Neural crest cell (in vitro differentiated cells): ENCODE data around the gene SLC13A3. TPM values are rescaled to one million over a fixed set of nuclear protein-coding genes. Genes with fewer than 3 reads are reported as not detected.
A peak's percentile ranks its signal among the peaks of the same experiment; 100 is the strongest.

Source experiments
- DNase-seq: peaks from one replicate; pipeline ENCODE4 v3.0.0; 2021; ENCODE audit warnings: low read depth, mixed read lengths, low spot score
- H3K27ac Mint-ChIP-seq: one replicate; pipeline ENCODE4 v1.8.0; 2021; ENCODE audit warnings: mild to moderate bottlenecking, mixed read lengths; ENCODE audit not compliant: unreplicated experiment
- H3K27me3 Mint-ChIP-seq: 2 replicates; pipeline ENCODE4 v1.8.0; 2021; ENCODE audit warnings: low read depth, mild to moderate bottlenecking, mixed read lengths
- H3K36me3 Mint-ChIP-seq: 2 replicates; pipeline ENCODE4 v1.8.0; 2021; ENCODE audit warnings: low read depth, mild to moderate bottlenecking, mixed read lengths
- H3K4me1 Mint-ChIP-seq: 2 replicates; pipeline ENCODE4 v1.8.0; 2021; ENCODE audit warnings: mixed read lengths
- H3K4me3 Mint-ChIP-seq: one replicate; pipeline ENCODE4 v1.8.0; 2021; ENCODE audit warnings: mild to moderate bottlenecking, mixed read lengths
- H3K9me3 Mint-ChIP-seq: 2 replicates; pipeline ENCODE4 v1.8.0; 2021; ENCODE audit warnings: mixed read lengths
- total RNA-seq: library from RNA; stranded (reverse); gene quantifications from 2 replicates; pipeline ENCODE4 v1.2.1, GENCODE V29; 2021
- TF ChIP-seq, protein P1 (sequence below): fragments of 200-600 bp; sonication (generic); conservative IDR thresholded peaks from 2 replicates; pipeline ENCODE4 v1.5.0; 2021; ENCODE audit warnings: antibody characterized with exemption, mild to moderate bottlenecking

The SLC13A3 gene
- total RNA-seq, 1 donor from 2014 or later = 6.7 TPM

DNA sequence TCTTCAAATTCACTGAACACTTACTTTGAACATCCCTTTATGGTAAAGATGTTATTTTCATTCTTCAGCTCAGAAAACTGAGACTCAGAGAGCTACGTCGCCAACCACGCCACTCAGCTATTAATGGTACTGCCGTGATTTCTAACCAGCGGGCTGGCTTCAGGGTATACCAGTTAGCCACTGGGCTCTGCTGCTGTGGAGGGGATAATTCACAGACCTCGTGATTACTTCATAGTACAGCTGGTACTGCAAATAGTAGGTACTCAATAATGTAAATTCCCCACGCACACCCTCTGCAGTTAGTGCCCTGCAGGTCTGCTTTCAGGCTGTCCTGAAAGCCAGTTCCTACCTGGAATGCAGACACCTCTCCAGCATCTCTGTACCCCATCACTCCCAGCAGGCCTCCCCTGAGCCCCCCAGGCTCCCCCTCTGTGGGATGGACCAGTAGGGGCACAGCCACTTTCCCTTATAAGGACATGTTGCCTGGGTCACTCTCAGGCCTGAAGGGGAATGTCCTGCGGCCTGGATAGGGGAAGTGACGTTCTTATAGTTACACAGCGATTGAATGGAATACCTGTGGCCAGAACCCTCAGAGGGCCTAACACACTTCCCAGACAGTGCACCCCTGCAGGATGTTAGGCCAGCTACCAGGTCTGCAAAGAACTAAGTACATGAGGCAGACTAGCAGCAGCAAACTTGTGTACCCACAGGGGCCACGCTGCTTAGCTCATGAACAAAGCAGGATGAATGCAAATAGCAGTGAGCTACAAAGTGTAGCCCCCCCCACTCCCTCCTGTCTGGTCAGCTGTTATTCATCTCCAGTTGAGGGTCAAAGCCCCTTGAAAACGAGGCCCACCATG is 99.5 kb downstream of the SLC13A3 start:
- Mint-ChIP-seq H3K9me3 (no peaks in the 10 kb centered on the region), H3K4me3 (peak overlapping the region; percentile 38), H3K27ac (peak overlapping the region; percentile 99), H3K27me3 (no peaks in the 10 kb centered on the region), H3K4me1 (peaks cover 25% of the 10 kb centered on the region), H3K36me3 (no peaks in the 10 kb centered on the region)
- no peak for DNase-seq
- TF ChIP-seq, protein P1, sequence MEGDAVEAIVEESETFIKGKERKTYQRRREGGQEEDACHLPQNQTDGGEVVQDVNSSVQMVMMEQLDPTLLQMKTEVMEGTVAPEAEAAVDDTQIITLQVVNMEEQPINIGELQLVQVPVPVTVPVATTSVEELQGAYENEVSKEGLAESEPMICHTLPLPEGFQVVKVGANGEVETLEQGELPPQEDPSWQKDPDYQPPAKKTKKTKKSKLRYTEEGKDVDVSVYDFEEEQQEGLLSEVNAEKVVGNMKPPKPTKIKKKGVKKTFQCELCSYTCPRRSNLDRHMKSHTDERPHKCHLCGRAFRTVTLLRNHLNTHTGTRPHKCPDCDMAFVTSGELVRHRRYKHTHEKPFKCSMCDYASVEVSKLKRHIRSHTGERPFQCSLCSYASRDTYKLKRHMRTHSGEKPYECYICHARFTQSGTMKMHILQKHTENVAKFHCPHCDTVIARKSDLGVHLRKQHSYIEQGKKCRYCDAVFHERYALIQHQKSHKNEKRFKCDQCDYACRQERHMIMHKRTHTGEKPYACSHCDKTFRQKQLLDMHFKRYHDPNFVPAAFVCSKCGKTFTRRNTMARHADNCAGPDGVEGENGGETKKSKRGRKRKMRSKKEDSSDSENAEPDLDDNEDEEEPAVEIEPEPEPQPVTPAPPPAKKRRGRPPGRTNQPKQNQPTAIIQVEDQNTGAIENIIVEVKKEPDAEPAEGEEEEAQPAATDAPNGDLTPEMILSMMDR = no peak

GRCh38 chr20:46550461-46550860 is 100.8 kb downstream of the SLC13A3 start, which contains the start of gene OCSTAMP:
Gene OCSTAMP, minus strand, starts transcription at chr20:46550654. Its CDS starts 94 bp downstream, at chr20:46550560.
- Mint-ChIP-seq H3K36me3 (no peaks in the 10 kb centered on the region), H3K27ac (peak within 1 kb of the TSS; percentile 99), H3K4me3 (no peak within 1 kb of the TSS), H3K27me3 (no peaks in the 10 kb centered on the region), H3K4me1 (peaks cover 25% of the 10 kb centered on the region), H3K9me3 (no peaks in the 10 kb centered on the region)
- DNase-seq = no peak
- TF ChIP-seq, protein P1 = no peak

DNA sequence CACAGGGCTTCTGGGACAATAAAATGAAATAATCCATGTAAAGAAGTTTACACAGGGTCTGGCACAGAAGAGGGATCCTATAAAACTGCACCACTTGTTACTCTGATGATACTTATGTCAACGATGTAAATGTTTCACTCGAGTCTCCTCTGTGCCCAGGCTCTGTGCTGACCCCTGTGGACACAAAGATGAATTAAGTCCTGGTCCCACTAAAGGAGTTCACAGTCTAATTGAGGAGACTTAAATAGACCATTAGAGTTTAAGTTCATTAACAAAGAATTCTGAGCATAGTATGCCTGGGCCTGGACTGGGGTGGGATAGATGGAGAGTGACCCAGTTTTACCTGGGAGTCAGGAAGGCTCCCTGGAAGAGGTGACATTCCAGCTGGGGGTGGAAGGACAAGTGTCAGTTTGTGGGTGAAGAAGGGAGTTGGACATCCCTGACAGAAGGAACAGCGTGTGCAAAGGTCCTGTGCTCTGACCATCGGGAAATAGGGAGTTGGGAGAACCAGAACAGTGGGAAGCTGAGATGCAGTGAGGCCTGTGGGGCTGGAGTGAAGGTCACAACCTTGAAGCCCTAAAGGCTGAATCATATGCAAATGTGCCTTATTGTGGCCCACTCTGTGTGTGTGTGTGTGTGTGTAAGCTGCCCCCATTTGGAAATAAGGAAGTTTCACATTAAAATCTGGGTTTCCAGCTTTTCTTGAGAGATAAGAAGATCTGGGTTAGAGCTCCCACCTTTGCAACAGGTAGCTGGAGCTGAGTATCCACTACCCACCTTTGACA is 101.9 kb downstream of the SLC13A3 start:
- Mint-ChIP-seq H3K36me3 (no peaks in the 10 kb centered on the region), H3K9me3 (no peaks in the 10 kb centered on the region), H3K4me1 (peaks cover 22% of the 10 kb centered on the region), H3K4me3 (no peak overlapping the region), H3K27me3 (no peaks in the 10 kb centered on the region), H3K27ac (no peak overlapping the region)
- TF ChIP-seq, protein P1 = no peak
- no peak for DNase-seq

DNA sequence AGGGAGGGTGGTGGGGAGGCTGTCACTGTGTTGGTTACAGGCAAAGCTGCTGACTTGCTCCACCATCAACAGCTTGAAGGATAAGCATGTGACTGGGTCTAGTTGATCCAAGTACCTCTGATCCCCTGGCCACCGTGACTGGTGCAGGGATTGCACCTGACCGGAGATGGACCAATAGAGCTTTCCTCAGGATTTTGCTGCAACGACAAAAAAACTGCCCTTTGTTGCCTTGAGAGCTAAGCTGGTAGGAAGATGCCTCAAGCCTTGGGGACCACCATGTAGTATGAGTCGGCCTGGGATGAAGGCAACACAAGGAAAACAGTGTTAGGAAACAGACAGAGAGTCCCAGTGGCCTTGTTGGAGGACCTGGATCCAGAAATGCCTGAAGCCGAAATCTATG is 102.6 kb downstream of the SLC13A3 start:
- no peak overlapping the region for H3K4me3 Mint-ChIP-seq
- no peaks in the 10 kb centered on the region for H3K9me3 Mint-ChIP-seq
- DNase-seq = no peak
- TF ChIP-seq, protein P1 = no peak
- no peak overlapping the region for H3K27ac Mint-ChIP-seq
- H3K27me3 Mint-ChIP-seq = no peaks in the 10 kb centered on the region
- no peaks in the 10 kb centered on the region for H3K36me3 Mint-ChIP-seq
- peaks cover 22% of the 10 kb centered on the region for H3K4me1 Mint-ChIP-seq

- Mint-ChIP-seq H3K27ac (no peak overlapping the region), H3K4me1 (peaks cover 17% of the 10 kb centered on the region), H3K36me3 (no peaks in the 10 kb centered on the region), H3K9me3 (no peaks in the 10 kb centered on the region), H3K4me3 (no peak overlapping the region), H3K27me3 (no peaks in the 10 kb centered on the region)
- no peak for DNase-seq
- TF ChIP-seq, protein P1 = no peak
These were observed 103.3 kb downstream of the SLC13A3 start for GRCh38 chr20:46547995-46548394.
